Measurements from ENCODE around the gene CNNM2.

DNA sequence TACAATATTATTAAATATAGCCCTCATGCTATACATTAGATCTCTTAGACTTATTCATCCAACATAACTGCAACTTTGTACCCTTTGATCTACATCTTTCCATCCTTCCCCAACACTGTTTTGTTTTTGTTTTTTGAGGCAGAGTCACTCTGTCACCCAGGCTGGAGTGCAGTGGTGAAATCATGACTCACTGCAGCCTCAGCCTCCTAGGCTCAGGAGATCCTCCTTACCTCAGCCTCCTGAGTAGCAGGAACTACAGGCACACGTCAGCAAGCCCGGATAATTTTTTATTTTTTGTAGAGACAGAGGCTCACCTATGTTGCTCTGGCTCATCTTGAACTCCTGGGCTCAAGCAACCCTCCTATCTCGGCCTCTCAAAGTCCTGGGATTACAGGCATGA lies 221.7 kb downstream of the CNNM2 start:
- TF ChIP-seq POLR2A (IDR thresholded peaks at IDR 0.05) = no peak
- TF ChIP-seq, protein P1, sequence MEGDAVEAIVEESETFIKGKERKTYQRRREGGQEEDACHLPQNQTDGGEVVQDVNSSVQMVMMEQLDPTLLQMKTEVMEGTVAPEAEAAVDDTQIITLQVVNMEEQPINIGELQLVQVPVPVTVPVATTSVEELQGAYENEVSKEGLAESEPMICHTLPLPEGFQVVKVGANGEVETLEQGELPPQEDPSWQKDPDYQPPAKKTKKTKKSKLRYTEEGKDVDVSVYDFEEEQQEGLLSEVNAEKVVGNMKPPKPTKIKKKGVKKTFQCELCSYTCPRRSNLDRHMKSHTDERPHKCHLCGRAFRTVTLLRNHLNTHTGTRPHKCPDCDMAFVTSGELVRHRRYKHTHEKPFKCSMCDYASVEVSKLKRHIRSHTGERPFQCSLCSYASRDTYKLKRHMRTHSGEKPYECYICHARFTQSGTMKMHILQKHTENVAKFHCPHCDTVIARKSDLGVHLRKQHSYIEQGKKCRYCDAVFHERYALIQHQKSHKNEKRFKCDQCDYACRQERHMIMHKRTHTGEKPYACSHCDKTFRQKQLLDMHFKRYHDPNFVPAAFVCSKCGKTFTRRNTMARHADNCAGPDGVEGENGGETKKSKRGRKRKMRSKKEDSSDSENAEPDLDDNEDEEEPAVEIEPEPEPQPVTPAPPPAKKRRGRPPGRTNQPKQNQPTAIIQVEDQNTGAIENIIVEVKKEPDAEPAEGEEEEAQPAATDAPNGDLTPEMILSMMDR (IDR thresholded peaks at IDR 0.05) = no peak

Measured in body of pancreas (tissue), 4 donors.